ENCODE data around the gene MANBA.
A peak's percentile ranks its signal among the peaks of the same experiment; 100 is the strongest.
"Not testable (repeated sequence)": the region's sequence is repeated elsewhere in the genome, so short reads cannot be mapped to it uniquely, and the experiment has no call there.

The MANBA gene

DNA sequence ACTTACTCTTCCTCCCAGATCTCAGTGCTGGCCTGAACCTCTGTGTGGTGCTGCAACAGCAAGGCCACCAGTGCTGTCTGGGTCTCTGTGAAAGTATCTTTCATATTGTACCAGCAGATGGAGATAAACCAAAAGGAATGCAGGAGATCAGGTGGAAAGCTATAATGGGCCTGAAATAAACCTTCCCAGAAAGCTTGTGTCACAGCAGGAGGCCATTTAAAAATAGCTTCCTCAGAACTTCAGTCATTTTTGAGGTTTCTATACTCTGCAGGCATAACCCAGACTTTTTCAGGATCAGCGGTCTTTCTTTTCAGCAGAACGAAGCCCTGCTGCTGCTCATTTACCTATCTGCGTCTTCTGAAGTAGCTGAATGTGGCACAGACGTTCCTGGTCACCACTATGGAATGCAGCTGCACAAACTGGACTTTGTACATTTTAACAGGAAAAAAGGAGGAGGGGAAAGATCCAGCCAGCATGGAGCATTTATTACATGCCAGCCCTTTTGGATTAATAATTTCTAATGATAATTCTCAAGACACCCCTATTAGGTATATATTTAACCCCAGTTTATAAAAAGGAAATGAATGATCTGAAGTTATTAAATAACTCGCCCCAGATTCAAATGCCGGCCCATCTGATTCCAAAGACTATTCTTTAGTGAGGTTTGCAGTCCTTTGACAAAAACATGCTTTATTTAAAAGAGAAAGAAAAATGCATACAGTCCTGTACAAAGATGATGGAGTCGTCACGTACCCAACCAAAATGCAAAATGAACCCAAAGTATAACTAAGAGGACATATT lies 139.9 kb downstream of the MANBA start:
- TF ChIP-seq, protein P1, sequence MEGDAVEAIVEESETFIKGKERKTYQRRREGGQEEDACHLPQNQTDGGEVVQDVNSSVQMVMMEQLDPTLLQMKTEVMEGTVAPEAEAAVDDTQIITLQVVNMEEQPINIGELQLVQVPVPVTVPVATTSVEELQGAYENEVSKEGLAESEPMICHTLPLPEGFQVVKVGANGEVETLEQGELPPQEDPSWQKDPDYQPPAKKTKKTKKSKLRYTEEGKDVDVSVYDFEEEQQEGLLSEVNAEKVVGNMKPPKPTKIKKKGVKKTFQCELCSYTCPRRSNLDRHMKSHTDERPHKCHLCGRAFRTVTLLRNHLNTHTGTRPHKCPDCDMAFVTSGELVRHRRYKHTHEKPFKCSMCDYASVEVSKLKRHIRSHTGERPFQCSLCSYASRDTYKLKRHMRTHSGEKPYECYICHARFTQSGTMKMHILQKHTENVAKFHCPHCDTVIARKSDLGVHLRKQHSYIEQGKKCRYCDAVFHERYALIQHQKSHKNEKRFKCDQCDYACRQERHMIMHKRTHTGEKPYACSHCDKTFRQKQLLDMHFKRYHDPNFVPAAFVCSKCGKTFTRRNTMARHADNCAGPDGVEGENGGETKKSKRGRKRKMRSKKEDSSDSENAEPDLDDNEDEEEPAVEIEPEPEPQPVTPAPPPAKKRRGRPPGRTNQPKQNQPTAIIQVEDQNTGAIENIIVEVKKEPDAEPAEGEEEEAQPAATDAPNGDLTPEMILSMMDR (conservative IDR thresholded peaks at IDR 0.05; ENCODE audit: control insufficient read depth, insufficient read depth, low read depth, low read length) = peak; percentile 56
- H3K4me3 ChIP-seq (ENCODE audit: control insufficient read depth, low read depth, low read length) = no peak overlapping the region
- DNase-seq (ENCODE audit: low read depth) = peak; percentile 74

DNA sequence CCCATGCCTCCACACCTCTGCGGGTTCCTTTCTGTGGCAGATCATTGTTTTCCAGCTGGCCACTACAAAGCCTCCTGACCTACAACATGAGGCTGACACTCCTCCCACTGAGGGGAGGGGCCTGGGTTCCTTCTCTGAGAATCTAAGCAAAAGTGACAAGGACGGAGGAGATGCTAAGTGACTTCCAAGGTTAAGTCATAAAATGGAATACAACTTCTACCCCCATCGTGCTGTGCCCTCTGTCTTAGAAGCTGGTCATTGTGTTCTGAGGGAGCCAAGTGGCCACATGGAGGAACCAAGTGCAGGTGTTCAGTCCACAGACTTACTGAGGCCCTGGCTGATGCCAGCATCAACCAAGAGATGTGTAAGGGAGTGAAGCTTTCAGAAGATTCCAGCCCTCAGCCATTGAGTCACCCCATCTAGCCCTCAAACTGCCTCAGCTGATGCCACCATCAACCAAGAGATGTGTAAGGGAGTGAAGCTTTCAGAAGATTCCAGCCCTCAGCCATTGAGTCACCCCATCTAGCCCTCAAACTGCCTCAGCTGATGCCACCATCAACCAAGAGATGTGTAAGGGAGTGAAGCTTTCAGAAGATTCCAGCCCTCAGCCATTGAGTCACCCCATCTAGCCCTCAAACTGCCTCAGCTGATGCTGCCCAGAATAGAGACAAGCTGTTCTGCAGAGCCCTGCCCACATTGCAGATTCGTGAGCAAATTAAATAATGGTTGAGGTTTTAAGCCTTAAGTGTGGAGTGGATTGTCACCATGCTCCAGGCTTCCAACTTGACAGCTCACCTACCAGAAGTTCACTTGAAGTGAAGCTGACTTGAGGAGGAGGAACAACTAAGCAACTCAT lies 140.8 kb downstream of the MANBA start:
- peak; percentile 55 for DNase-seq (ENCODE audit: low read depth)
- not testable (repeated sequence) for H3K4me3 ChIP-seq (ENCODE audit: control insufficient read depth, low read depth, low read length)

DNA sequence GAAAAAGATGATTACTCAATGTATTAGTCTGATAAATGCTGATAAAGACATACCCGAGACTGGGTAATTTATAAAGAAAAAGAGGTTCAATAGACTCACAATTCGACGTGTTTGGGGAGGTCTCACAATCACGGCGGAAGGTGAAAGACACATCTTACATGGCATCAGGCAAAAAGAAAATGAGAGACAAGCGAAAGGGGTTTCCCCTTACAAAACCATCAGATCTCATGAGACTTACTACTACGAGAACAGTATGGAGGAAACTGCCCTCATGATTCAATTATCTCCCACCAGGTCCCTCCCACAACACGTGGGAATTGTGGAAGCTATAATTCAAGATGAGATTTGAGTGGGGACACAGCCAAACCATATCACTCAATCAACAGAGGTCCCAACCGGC lies 141.7 kb downstream of the MANBA start:
- not testable (repeated sequence) for DNase-seq (ENCODE audit: low read depth); H3K4me3 ChIP-seq (ENCODE audit: control insufficient read depth, low read depth, low read length)

DNA sequence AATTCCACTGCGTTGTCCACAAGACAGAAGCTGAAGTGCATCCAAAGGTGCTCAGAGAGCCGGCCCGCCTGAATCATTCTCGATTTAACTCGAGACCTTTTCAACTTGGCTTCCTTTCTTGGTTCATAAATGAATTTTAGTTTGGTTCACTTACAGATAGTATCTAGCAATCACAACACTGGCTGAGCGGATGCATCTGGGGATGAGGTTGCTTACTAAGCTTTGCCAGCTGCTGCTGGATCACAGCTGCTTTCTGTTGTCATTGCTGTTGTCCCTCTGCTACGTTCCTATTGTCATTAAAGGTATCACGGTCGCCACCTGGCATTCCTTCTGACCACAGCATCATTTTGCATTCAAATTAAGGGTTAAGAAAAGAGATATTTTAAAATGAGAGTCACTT lies 144.1 kb downstream of the MANBA start:
- TF ChIP-seq, protein P1 (conservative IDR thresholded peaks at IDR 0.05; ENCODE audit: control insufficient read depth, insufficient read depth, low read depth, low read length) = no peak
- no peak overlapping the region for H3K4me3 ChIP-seq (ENCODE audit: control insufficient read depth, low read depth, low read length)
- DNase-seq (ENCODE audit: low read depth) = no peak

DNA sequence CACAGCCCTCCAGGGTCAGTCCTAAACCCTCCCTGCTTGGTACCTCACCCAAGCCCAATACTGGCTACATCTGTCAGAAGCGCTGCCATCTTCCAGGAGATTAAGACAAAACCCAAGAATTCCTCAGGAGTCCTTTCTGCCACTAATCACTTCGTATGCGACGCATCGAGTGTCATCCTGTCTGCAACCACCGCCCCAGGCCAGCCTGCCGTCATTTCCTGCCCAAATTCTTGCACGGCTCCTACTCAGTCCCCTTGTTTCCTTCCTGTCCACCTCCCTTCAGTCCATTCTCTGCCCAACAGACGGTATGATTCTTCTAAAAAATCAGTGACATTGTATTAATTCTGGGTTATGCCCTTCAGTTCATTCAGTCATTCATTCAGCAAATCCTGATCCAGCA lies 146.0 kb downstream of the MANBA start:
- H3K4me3 ChIP-seq (ENCODE audit: control insufficient read depth, low read depth, low read length) = no peak overlapping the region
- TF ChIP-seq, protein P1 (conservative IDR thresholded peaks at IDR 0.05; ENCODE audit: control insufficient read depth, insufficient read depth, low read depth, low read length) = no peak
- no peak for DNase-seq (ENCODE audit: low read depth)

DNA sequence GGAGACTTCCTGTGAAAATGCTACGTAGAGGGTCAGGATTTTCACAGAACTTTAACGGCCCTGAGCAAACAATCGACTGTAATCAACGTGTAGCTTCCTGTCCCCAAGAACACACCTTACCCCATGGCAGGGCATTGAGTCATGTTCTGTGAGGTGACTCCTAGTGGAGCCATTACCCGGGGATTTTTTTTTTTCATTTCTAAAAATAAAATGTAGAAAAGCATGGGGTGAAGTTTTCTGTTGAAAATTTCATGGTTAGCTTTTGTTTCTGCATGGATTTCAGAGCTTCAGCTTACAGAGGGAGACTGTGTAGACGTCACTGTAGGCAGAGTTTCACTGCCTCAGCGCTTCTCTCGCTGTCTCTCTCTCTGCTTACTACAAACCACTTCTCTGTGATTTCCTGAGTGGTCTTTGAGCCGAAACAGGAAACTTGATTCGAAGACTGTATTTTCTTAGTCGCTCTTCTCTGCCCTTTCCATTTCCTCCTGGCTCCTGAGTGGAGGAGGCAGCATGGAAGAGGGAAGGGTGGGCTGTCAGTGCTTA lies 147.9 kb downstream of the MANBA start:
- no peak overlapping the region for H3K4me3 ChIP-seq (ENCODE audit: control insufficient read depth, low read depth, low read length)
- TF ChIP-seq, protein P1 (conservative IDR thresholded peaks at IDR 0.05; ENCODE audit: control insufficient read depth, insufficient read depth, low read depth, low read length) = no peak
- no peak for DNase-seq (ENCODE audit: low read depth)

DNA sequence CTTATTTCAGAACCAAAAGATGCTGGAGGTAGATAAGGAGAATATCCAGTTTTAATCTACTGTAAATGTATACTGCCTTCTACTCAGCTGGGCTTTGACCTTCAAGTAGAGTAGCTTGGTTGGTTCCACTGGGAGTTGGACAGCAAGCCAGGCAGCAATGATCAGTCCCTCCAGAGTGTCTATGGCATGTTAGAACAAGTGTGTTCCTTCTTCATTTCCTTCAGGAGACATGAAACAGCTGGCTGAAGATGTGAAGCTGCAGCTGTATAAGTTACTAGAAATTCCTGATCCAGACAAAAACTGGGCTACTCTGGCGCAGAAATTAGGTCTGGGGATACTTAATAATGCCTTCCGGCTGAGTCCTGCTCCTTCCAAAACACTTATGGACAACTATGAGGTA lies 148.6 kb downstream of the MANBA start:
- TF ChIP-seq, protein P1 (conservative IDR thresholded peaks at IDR 0.05; ENCODE audit: control insufficient read depth, insufficient read depth, low read depth, low read length) = no peak

More for the DNA sequence above, 148.6 kb downstream of the MANBA start:
- no peak for DNase-seq (ENCODE audit: low read depth)
- no peak overlapping the region for H3K4me3 ChIP-seq (ENCODE audit: control insufficient read depth, low read depth, low read length)

Data from fibroblast of mammary gland (primary cell).